Endothelial cell (in vitro differentiated cells): Measurements from ENCODE around the gene FMN2. TPM values are rescaled to one million over a fixed set of nuclear protein-coding genes. Genes with fewer than 3 reads are reported as not detected.

Source experiments
- DNase-seq: peaks from one replicate; pipeline ENCODE4 v3.0.0; 2021; ENCODE audit warnings: low spot score
- H3K27ac Mint-ChIP-seq: one replicate; pipeline ENCODE4 v1.8.0; 2021; ENCODE audit warnings: mixed read lengths, inconsistent platforms; ENCODE audit not compliant: unreplicated experiment
- H3K27me3 Mint-ChIP-seq: one replicate; pipeline ENCODE4 v1.8.0; 2021; ENCODE audit warnings: mild to moderate bottlenecking, moderate library complexity, mixed read lengths, inconsistent platforms; ENCODE audit not compliant: unreplicated experiment
- H3K36me3 Mint-ChIP-seq: one replicate; pipeline ENCODE4 v1.8.0; 2021; ENCODE audit warnings: mild to moderate bottlenecking, low read depth, mixed read lengths, inconsistent platforms; ENCODE audit not compliant: unreplicated experiment
- H3K4me1 Mint-ChIP-seq: one replicate; pipeline ENCODE4 v1.8.0; 2021; ENCODE audit warnings: mild to moderate bottlenecking, mixed read lengths, inconsistent platforms; ENCODE audit not compliant: unreplicated experiment
- H3K4me3 Mint-ChIP-seq: one replicate; pipeline ENCODE4 v1.8.0; 2021; ENCODE audit warnings: mild to moderate bottlenecking, mixed read lengths, inconsistent platforms; ENCODE audit not compliant: unreplicated experiment
- H3K9me3 Mint-ChIP-seq: one replicate; pipeline ENCODE4 v1.8.0; 2021; ENCODE audit warnings: mixed read lengths, inconsistent platforms; ENCODE audit not compliant: unreplicated experiment
- total RNA-seq: library from RNA; stranded (reverse); fragmentation: NEBNext Ultra II Directional; extraction: Animal tissue kit (Norgen Biotek cat#: 25700); gene quantifications from one replicate; pipeline ENCODE4 v1.2.1, GENCODE V29; 2021; ENCODE audit not compliant: unreplicated experiment
- TF ChIP-seq, protein P1 (sequence below): fragments of 200-600 bp; sonication (generic); IDR thresholded peaks from one replicate; pipeline ENCODE4 v1.5.0; 2021; ENCODE audit warnings: antibody characterized with exemption; ENCODE audit not compliant: unreplicated experiment

The FMN2 gene
- total RNA-seq, 1 donor from 2014 or later, result 2.6 TPM

DNA sequence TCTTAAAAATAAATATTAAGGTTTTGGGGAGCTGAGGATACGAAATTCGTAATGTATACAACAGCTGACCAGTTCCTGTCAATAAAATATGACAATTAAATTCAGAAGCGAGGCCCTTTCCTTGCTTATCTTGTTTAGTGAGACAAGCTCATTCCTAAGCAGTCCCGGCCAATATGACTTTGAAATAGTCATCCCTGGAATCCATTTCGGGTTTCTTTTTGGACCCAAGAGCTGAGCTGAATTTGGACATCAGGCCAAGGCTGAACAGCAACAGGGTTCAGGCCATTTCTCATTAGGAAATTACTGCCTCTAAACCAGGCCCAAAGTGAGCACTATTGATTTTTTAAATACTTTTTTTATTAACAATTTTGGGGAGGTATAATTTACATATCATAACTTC, 17.3 kb upstream of the FMN2 start:
- Mint-ChIP-seq H3K27ac (no peak overlapping the region), H3K4me1 (no peaks in the 10 kb centered on the region), H3K36me3 (peaks cover 2% of the 10 kb centered on the region), H3K4me3 (no peak overlapping the region), H3K27me3 (peaks cover 1% of the 10 kb centered on the region), H3K9me3 (no peaks in the 10 kb centered on the region)
- no peak for DNase-seq
- TF ChIP-seq, protein P1, sequence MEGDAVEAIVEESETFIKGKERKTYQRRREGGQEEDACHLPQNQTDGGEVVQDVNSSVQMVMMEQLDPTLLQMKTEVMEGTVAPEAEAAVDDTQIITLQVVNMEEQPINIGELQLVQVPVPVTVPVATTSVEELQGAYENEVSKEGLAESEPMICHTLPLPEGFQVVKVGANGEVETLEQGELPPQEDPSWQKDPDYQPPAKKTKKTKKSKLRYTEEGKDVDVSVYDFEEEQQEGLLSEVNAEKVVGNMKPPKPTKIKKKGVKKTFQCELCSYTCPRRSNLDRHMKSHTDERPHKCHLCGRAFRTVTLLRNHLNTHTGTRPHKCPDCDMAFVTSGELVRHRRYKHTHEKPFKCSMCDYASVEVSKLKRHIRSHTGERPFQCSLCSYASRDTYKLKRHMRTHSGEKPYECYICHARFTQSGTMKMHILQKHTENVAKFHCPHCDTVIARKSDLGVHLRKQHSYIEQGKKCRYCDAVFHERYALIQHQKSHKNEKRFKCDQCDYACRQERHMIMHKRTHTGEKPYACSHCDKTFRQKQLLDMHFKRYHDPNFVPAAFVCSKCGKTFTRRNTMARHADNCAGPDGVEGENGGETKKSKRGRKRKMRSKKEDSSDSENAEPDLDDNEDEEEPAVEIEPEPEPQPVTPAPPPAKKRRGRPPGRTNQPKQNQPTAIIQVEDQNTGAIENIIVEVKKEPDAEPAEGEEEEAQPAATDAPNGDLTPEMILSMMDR, result no peak

DNA sequence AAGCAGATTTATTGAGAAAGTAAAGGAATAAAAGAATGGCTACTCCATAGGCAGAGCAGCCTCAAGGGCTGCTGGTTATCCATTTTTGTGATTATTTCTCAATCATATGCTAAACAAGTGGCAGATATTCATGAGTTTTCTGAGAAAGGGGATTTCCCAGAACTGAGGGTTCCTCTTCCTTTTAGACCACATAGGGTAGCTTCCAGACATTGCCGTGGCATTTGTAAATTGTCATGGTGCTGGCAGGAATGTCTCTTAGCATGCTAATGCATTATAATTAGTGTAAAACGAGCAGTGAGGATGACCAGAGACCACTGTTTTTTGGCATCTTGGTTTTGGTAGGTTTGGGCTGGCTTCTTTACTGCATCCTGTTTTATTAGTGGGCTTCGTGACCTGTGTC, 16.8 kb upstream of the FMN2 start:
- TF ChIP-seq, protein P1, result no peak
- H3K36me3 Mint-ChIP-seq, result peaks cover 2% of the 10 kb centered on the region
- peaks cover 1% of the 10 kb centered on the region for H3K27me3 Mint-ChIP-seq
- H3K4me3 Mint-ChIP-seq, result no peak overlapping the region
- H3K4me1 Mint-ChIP-seq, result no peaks in the 10 kb centered on the region
- H3K9me3 Mint-ChIP-seq, result no peaks in the 10 kb centered on the region
- no peak for DNase-seq
- no peak overlapping the region for H3K27ac Mint-ChIP-seq

DNA sequence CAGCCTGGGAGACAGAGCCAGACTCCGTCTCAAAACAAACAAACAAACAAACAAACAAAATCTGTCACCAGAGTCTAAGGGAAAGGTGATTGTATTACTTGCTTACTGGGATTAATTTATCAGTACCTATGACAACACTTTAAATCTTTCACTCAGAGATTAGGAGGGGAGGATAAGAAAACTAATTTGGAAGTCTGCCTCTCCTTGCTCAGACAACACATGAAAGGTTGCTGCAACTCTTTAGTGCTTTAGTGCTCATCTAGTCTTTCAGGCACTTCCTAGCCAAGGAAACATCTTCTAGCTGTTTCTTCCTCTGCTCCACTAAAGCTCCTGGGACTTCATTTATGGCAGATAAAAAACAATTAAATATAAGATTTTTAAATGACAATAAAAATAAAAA, 7.3 kb upstream of the FMN2 start:
- no peaks in the 10 kb centered on the region for H3K9me3 Mint-ChIP-seq
- no peaks in the 10 kb centered on the region for H3K4me1 Mint-ChIP-seq
- H3K27me3 Mint-ChIP-seq, result no peaks in the 10 kb centered on the region
- no peak overlapping the region for H3K4me3 Mint-ChIP-seq
- no peaks in the 10 kb centered on the region for H3K36me3 Mint-ChIP-seq
- TF ChIP-seq, protein P1, result no peak
- H3K27ac Mint-ChIP-seq, result no peak overlapping the region
- DNase-seq, result no peak

DNA sequence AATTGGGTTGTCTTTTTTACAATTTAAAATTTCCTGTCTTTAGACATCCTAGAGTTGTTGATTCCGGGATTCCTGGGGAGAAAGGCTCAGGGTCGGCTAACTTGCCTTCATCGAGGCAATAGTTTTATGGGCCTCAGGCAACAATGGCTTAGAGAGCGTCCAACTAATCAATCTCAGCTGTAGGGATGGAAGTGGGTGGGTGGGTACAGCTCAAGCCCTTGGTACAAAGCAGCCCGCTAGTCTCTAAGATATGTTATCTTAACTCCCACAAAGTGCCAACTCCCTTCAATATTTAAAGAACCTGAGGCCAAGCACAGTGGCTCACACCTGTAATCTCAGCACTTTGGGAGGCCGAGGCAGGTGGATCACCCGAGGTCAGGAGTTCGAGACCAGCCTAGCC, 6.9 kb upstream of the FMN2 start:
- Mint-ChIP-seq H3K4me3 (no peak overlapping the region), H3K27ac (no peak overlapping the region), H3K36me3 (no peaks in the 10 kb centered on the region), H3K27me3 (no peaks in the 10 kb centered on the region), H3K9me3 (no peaks in the 10 kb centered on the region), H3K4me1 (no peaks in the 10 kb centered on the region)
- no peak for DNase-seq
- TF ChIP-seq, protein P1, result no peak

DNA sequence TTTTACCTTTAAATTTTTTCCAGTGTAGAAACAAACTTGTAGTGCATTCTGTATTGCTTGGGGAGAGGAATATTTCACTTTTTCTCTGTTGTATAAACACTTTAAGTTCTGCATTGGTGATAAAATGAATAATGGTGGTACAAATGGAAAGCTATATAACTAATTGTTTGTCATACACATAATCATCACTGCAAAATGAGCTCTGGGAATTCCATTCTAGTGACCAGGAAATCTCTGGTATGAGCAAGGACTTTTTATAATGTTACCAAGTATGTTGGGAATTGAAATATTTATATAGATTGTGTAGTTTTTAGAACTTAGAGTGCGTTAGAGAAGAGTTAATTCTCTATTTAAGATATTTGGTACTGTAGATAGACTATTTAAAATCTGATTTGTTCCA, 5.0 kb upstream of the FMN2 start:
- H3K4me3 Mint-ChIP-seq, result no peak overlapping the region
- no peaks in the 10 kb centered on the region for H3K36me3 Mint-ChIP-seq
- no peak for DNase-seq
- H3K27ac Mint-ChIP-seq, result no peak overlapping the region
- H3K4me1 Mint-ChIP-seq, result peaks cover 4% of the 10 kb centered on the region
- H3K9me3 Mint-ChIP-seq, result no peaks in the 10 kb centered on the region
- TF ChIP-seq, protein P1, result no peak
- peaks cover 5% of the 10 kb centered on the region for H3K27me3 Mint-ChIP-seq
